ENCODE results near the gene VRK1.

- TF ChIP-seq EP300 (IDR thresholded peaks at IDR 0.05) (no peak), POLR2A (IDR thresholded peaks at IDR 0.05) (no peak), CTCF (IDR thresholded peaks at IDR 0.05) (no peak)
Measured at GRCh38 chr14:96805956-96806355, 8.8 kb downstream of the VRK1 start.

Data from ovary (tissue), 3 donors.